Upper lobe of left lung (tissue), 4 donors: ENCODE results near the gene NEDD4L.

Experiments used
- CTCF ChIP-seq, 6 experiments: fragments of 450-650 bp in 4 of 6; fragments of 200-600 bp in 2 of 6; sonication (generic) in 2 of 6; IDR thresholded peaks; one replicate each; pipeline ENCODE4 v1.5.1; 2016 to 2019; ENCODE audit warnings: antibody characterized with exemption in 6 of 6
- EP300 ChIP-seq, 4 donors: sonication (generic); formaldehyde crosslinking; IDR thresholded peaks; one replicate each; pipeline ENCODE4 v1.5.1; 2017; ENCODE audit warnings: antibody characterized with exemption in 4 of 4, control low read depth in 2 of 4
- POLR2A ChIP-seq, 4 donors: fragments of 450-650 bp; IDR thresholded peaks; one replicate each; pipeline ENCODE4 v1.5.1; 2016 to 2017; ENCODE audit warnings: antibody characterized with exemption in 4 of 4, mild to moderate bottlenecking in 2 of 4

GRCh38 chr18:58191626-58192025 is 147.6 kb downstream of the NEDD4L start:
- no peak for TF ChIP-seq CTCF (IDR thresholded peaks at IDR 0.05)
- no peak for TF ChIP-seq POLR2A (IDR thresholded peaks at IDR 0.05)
- no peak for TF ChIP-seq EP300 (IDR thresholded peaks at IDR 0.05)
